Adrenal gland (tissue), 5 donors: ENCODE measurements around the gene GPR161.

Source experiments
- POLR2A ChIP-seq, 2 donors: fragments of 450-650 bp; IDR thresholded peaks; one replicate each; pipeline ENCODE4 v1.6.1; 2017; ENCODE audit warnings: antibody characterized with exemption in 2 of 2, mild to moderate bottlenecking in 2 of 2, moderate library complexity in 1 of 2
- TF ChIP-seq, protein P1 (sequence below), 6 experiments: fragments of 450-650 bp in 4 of 6; fragments of 200-600 bp in 2 of 6; sonication (generic) in 1 of 6; IDR thresholded peaks; 1 replicate in 5 of 6; 2 replicates in 1 of 6; pipeline versions ENCODE4 v1.5.1 to v1.8.0; 2016 to 2021; ENCODE audit warnings: antibody characterized with exemption in 6 of 6, mild to moderate bottlenecking in 2 of 6, moderate library complexity in 1 of 6
- donor health status: DM: no; HTN: no; CAD: no.

GRCh38 chr1:168134132-168134531, 2.6 kb downstream of the GPR161 start:
- TF ChIP-seq POLR2A (IDR thresholded peaks at IDR 0.05): no peak
- TF ChIP-seq, protein P1, sequence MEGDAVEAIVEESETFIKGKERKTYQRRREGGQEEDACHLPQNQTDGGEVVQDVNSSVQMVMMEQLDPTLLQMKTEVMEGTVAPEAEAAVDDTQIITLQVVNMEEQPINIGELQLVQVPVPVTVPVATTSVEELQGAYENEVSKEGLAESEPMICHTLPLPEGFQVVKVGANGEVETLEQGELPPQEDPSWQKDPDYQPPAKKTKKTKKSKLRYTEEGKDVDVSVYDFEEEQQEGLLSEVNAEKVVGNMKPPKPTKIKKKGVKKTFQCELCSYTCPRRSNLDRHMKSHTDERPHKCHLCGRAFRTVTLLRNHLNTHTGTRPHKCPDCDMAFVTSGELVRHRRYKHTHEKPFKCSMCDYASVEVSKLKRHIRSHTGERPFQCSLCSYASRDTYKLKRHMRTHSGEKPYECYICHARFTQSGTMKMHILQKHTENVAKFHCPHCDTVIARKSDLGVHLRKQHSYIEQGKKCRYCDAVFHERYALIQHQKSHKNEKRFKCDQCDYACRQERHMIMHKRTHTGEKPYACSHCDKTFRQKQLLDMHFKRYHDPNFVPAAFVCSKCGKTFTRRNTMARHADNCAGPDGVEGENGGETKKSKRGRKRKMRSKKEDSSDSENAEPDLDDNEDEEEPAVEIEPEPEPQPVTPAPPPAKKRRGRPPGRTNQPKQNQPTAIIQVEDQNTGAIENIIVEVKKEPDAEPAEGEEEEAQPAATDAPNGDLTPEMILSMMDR (IDR thresholded peaks at IDR 0.05): no peak
